Type B pancreatic cell (in vitro differentiated cells): ENCODE data around the gene MIGA2. TPM values are rescaled to one million over a fixed set of nuclear protein-coding genes. Genes with fewer than 3 reads are reported as not detected.

Experiments used
- DNase-seq: peaks from one replicate; pipeline ENCODE4 v3.0.0; 2021; ENCODE audit warnings: mixed read lengths; ENCODE audit not compliant: unreplicated experiment; ENCODE audit errors: extremely low spot score
- H3K27ac Mint-ChIP-seq: 2 replicates; pipeline ENCODE4 v1.8.0; 2021; ENCODE audit warnings: mild to moderate bottlenecking, mixed read lengths
- H3K27me3 Mint-ChIP-seq: 2 replicates; pipeline ENCODE4 v1.8.0; 2021; ENCODE audit warnings: mixed read lengths
- H3K36me3 Mint-ChIP-seq: 2 replicates; pipeline ENCODE4 v1.8.0; 2021; ENCODE audit warnings: mixed read lengths
- H3K4me1 Mint-ChIP-seq: one replicate; pipeline ENCODE4 v1.8.0; 2021; ENCODE audit warnings: mixed read lengths; ENCODE audit not compliant: unreplicated experiment
- H3K4me3 Mint-ChIP-seq: 2 replicates; pipeline ENCODE4 v1.8.0; 2021; ENCODE audit warnings: mild to moderate bottlenecking, mixed read lengths
- H3K9me3 Mint-ChIP-seq: 2 replicates; pipeline ENCODE4 v1.8.0; 2021; ENCODE audit warnings: mixed read lengths
- total RNA-seq: library from RNA; stranded (reverse); gene quantifications from 2 replicates; pipeline ENCODE4 v1.2.1, GENCODE V29; 2021; ENCODE audit warnings: low replicate concordance
- TF ChIP-seq, protein P1 (sequence below): fragments of 200-600 bp; sonication (generic); conservative IDR thresholded peaks from 2 replicates; pipeline ENCODE4 v1.5.0; 2021; ENCODE audit warnings: antibody characterized with exemption, mild to moderate bottlenecking

Gene MIGA2
- total RNA-seq, 1 donor from 2014 or later = 41.6 TPM

DNA sequence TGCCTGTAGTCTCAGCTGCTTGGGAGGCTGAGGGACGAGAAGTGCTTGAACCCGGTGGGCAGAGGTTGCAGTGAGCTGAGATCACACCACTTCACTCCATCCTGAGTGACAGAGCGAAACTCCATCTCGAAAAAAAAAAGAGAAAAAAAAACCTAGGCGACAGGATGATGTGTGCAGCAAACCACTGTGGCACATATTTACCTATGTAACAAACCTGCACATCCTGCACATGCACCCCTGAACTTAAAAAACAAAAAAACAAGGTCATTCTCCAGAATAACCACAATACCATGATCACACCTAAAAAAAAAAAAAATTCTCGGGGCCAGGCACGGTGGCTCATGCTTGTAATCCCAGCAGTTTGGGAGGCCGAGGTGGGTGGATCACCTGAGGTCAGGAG, 37.0 kb downstream of the MIGA2 start:
- DNase-seq = no peak
- H3K27me3 Mint-ChIP-seq = no peaks in the 10 kb centered on the region
- no peak overlapping the region for H3K4me3 Mint-ChIP-seq
- TF ChIP-seq, protein P1, sequence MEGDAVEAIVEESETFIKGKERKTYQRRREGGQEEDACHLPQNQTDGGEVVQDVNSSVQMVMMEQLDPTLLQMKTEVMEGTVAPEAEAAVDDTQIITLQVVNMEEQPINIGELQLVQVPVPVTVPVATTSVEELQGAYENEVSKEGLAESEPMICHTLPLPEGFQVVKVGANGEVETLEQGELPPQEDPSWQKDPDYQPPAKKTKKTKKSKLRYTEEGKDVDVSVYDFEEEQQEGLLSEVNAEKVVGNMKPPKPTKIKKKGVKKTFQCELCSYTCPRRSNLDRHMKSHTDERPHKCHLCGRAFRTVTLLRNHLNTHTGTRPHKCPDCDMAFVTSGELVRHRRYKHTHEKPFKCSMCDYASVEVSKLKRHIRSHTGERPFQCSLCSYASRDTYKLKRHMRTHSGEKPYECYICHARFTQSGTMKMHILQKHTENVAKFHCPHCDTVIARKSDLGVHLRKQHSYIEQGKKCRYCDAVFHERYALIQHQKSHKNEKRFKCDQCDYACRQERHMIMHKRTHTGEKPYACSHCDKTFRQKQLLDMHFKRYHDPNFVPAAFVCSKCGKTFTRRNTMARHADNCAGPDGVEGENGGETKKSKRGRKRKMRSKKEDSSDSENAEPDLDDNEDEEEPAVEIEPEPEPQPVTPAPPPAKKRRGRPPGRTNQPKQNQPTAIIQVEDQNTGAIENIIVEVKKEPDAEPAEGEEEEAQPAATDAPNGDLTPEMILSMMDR = no peak
- peaks cover 1% of the 10 kb centered on the region for H3K4me1 Mint-ChIP-seq
- no peaks in the 10 kb centered on the region for H3K9me3 Mint-ChIP-seq
- H3K27ac Mint-ChIP-seq = no peak overlapping the region
- H3K36me3 Mint-ChIP-seq = no peaks in the 10 kb centered on the region

DNA sequence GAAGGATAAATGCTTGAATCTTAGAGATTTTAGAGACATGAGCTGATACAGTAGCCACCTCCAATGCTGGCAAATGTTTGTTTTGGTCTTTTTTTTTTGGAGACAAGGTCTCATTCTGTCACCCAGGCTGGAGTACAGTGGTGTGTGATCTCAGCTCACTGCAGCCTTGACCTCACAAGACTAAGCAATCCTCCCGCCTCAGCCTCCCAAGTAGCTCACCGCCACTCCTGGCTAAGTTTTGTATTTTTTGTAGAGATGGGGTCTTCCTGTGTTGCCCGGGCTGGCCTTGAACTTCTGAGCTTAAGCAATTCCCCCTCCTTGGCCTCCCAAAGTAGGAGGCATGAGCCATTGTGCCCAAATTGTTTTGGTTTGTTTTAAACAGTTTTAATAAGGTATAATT, 37.7 kb downstream of the MIGA2 start:
- no peaks in the 10 kb centered on the region for H3K27me3 Mint-ChIP-seq
- DNase-seq = no peak
- no peak overlapping the region for H3K27ac Mint-ChIP-seq
- H3K36me3 Mint-ChIP-seq = no peaks in the 10 kb centered on the region
- peaks cover 5% of the 10 kb centered on the region for H3K4me1 Mint-ChIP-seq
- no peaks in the 10 kb centered on the region for H3K9me3 Mint-ChIP-seq
- TF ChIP-seq, protein P1 = no peak
- no peak overlapping the region for H3K4me3 Mint-ChIP-seq

DNA sequence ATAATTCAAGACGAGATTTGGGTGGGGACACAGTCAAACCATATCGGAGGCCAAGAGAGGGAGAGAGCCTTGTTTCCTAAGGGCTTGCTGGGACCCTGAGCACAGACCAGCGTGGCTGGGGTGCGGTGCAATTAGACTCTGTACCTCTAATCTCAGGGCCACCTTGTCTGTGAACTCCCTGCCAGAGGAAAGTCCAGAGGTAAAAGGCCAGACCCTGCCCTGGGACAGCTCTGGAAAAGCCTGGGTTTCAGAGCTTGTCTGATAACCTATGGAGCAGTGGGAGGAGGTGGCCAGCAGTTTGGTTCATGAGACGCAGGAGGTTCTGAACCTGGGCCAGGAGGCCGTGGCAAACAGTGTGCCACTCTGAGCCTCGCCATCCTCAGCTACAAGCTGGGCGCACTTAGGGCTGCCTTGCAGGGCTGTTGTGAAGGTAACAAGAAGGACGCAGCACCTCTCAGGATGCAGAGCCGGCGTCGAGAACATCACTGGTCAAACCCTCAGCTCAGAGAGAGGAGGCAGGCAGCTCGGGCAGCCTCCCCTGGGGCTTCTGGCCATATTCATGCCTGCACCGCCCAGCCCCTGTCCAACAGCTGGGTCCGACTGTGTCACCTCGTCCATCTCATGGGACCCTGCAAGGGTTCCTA, 39.7 kb downstream of the MIGA2 start:
- Mint-ChIP-seq H3K9me3 (no peaks in the 10 kb centered on the region), H3K36me3 (no peaks in the 10 kb centered on the region), H3K27me3 (no peaks in the 10 kb centered on the region), H3K4me3 (no peak overlapping the region), H3K27ac (no peak overlapping the region), H3K4me1 (peaks cover 5% of the 10 kb centered on the region)
- TF ChIP-seq, protein P1 = no peak
- no peak for DNase-seq

DNA sequence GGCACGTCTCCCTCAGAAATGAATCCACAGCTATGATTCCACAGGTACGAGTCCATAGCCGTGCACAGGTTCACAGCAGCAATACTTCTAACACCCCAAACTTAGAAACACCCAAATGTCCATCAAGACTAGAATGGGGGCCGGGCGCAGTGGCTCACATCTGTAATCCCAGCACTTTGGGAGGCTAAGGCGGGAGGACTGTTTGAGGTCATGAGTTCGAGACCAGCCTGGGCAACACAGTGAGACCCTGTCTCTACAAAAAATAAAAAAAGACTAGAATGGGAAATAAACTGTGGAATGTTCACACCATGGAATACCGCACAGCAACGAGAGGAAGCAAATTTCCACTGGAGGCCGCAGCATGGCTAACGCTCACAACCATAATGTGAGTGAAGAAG, 40.2 kb downstream of the MIGA2 start:
- Mint-ChIP-seq H3K4me3 (no peak overlapping the region), H3K36me3 (no peaks in the 10 kb centered on the region), H3K27ac (no peak overlapping the region)

DNA sequence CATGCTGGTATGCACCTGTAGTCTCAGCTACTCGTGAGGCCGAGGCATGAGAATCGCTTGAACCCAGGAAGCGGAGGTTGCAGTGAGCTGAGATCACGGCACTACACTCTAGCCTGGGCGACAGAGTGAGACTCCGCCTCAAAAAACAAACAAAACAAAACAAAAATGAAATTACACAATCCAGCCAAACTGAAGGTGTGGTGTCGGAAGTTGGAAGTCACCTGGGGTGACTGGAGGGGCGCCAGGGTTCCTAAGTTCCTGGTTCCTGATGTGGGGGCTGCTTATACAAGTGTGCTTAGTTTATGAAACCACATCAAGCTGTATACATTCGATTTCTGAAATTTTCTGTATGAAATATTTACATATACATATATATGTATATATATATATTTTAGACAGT, 40.8 kb downstream of the MIGA2 start:
- TF ChIP-seq, protein P1 = no peak
- Mint-ChIP-seq H3K27ac (no peak overlapping the region), H3K36me3 (no peaks in the 10 kb centered on the region), H3K4me1 (peaks cover 5% of the 10 kb centered on the region), H3K27me3 (no peaks in the 10 kb centered on the region), H3K4me3 (no peak overlapping the region), H3K9me3 (no peaks in the 10 kb centered on the region)
- DNase-seq = no peak

More for the DNA sequence above, 40.2 kb downstream of the MIGA2 start:
- no peak for DNase-seq
- no peaks in the 10 kb centered on the region for H3K27me3 Mint-ChIP-seq
- H3K4me1 Mint-ChIP-seq = peaks cover 5% of the 10 kb centered on the region
- H3K9me3 Mint-ChIP-seq = no peaks in the 10 kb centered on the region
- TF ChIP-seq, protein P1 = no peak
